Liver (tissue), 9 donors: ENCODE data around the gene AHSG. TPM values are rescaled to one million over a fixed set of nuclear protein-coding genes. Genes with fewer than 3 reads are reported as not detected.

Experiments
- DNase-seq: peaks from one replicate; pipeline ENCODE4 v3.0.0-alpha.2; 2017; ENCODE audit warnings: low spot score
- H3K27ac ChIP-seq, 2 donors: one replicate each; pipeline ENCODE4 v1.7.0; 2013; ENCODE audit warnings: inconsistent platforms in 2 of 2, low read length in 2 of 2, control low read depth in 1 of 2, low read depth in 1 of 2, mild to moderate bottlenecking in 1 of 2
- H3K27me3 ChIP-seq, 4 donors: one replicate each; pipeline versions ENCODE4 v1.6.1 to v1.7.0; 2013; ENCODE audit warnings: low read length in 3 of 4, inconsistent platforms in 1 of 4, mild to moderate bottlenecking in 1 of 4, moderate library complexity in 1 of 4; ENCODE audit not compliant: control insufficient read depth in 4 of 4, insufficient read depth in 4 of 4
- H3K36me3 ChIP-seq, 4 donors: one replicate each; pipeline versions ENCODE4 v1.6.1 to v1.7.0; 2013; ENCODE audit warnings: low read length in 3 of 4, mild to moderate bottlenecking in 3 of 4, low read depth in 1 of 4, moderate library complexity in 1 of 4; ENCODE audit not compliant: control insufficient read depth in 4 of 4, insufficient read depth in 3 of 4
- H3K4me1 ChIP-seq, 4 donors: one replicate each; pipeline versions ENCODE4 v1.6.1 to v1.7.0; 2013; ENCODE audit warnings: low read length in 3 of 4, mild to moderate bottlenecking in 3 of 4, moderate library complexity in 1 of 4; ENCODE audit not compliant: control insufficient read depth in 4 of 4, insufficient read depth in 4 of 4
- H3K4me3 ChIP-seq, 3 donors: one replicate each; pipeline versions ENCODE4 v1.6.1 to v1.7.0; 2013; ENCODE audit warnings: low read length in 3 of 3, control low read depth in 1 of 3, low read depth in 1 of 3, mild to moderate bottlenecking in 1 of 3
- H3K9ac ChIP-seq, 2 donors: one replicate each; pipeline ENCODE4 v1.7.0; 2013; ENCODE audit warnings: low read length in 2 of 2, mild to moderate bottlenecking in 2 of 2, moderate library complexity in 2 of 2, control low read depth in 1 of 2, low read depth in 1 of 2
- H3K9me3 ChIP-seq, 4 donors: one replicate each; pipeline versions ENCODE4 v1.6.1 to v1.7.0; 2013; ENCODE audit warnings: low read length in 3 of 4; ENCODE audit not compliant: control insufficient read depth in 4 of 4
- FOXA1 ChIP-seq: IDR thresholded peaks from 2 replicates; pipeline ENCODE4 v1.6.1; 2016; ENCODE audit warnings: antibody characterized with exemption
- FOXA2 ChIP-seq: IDR thresholded peaks from 2 replicates; pipeline ENCODE4 v1.6.1; 2016; ENCODE audit warnings: antibody characterized with exemption
- GABPA ChIP-seq, 2 donors: IDR thresholded peaks in 1 of 2; conservative IDR thresholded peaks in 1 of 2; 2 replicates each; pipeline ENCODE4 v1.6.1; 2016; ENCODE audit warnings: antibody characterized with exemption in 2 of 2, mild to moderate bottlenecking in 1 of 2, moderate library complexity in 1 of 2
- HNF4A ChIP-seq, 2 donors: conservative IDR thresholded peaks; 2 replicates each; pipeline ENCODE4 v1.6.1; 2016; ENCODE audit warnings: antibody characterized with exemption in 2 of 2, mild to moderate bottlenecking in 2 of 2
- HNF4G ChIP-seq: IDR thresholded peaks from 2 replicates; pipeline ENCODE4 v1.6.1; 2016; ENCODE audit warnings: antibody characterized with exemption
- JUND ChIP-seq, 2 donors: IDR thresholded peaks; 2 replicates each; pipeline ENCODE4 v1.6.1; 2016; ENCODE audit warnings: antibody characterized with exemption in 2 of 2
- NR2F2 ChIP-seq: IDR thresholded peaks from 2 replicates; pipeline ENCODE4 v1.6.1; 2016; ENCODE audit warnings: antibody characterized with exemption
- RAD21 ChIP-seq, 2 donors: IDR thresholded peaks; 2 replicates each; pipeline ENCODE4 v1.6.1; 2016; ENCODE audit warnings: antibody characterized with exemption in 2 of 2, mild to moderate bottlenecking in 2 of 2
- SP1 ChIP-seq: IDR thresholded peaks from 2 replicates; pipeline ENCODE4 v1.6.1; 2018; ENCODE audit warnings: antibody characterized with exemption, mild to moderate bottlenecking
- TAF1 ChIP-seq: conservative IDR thresholded peaks from 2 replicates; pipeline ENCODE4 v1.6.1; 2016; ENCODE audit warnings: antibody characterized with exemption, mild to moderate bottlenecking
- YY1 ChIP-seq: IDR thresholded peaks from 2 replicates; pipeline ENCODE4 v1.6.1; 2016; ENCODE audit warnings: antibody characterized with exemption, mild to moderate bottlenecking
- WGBS: extraction: QIAGEN DNeasy Blood & Tissue Kit; methylation state at CpG from one replicate; pipeline ENCODE4 v1.1.7; 2013; 5-methylcytosine and 5-hydroxymethylcytosine counted together
- polyA plus RNA-seq, 2 donors: library from polyadenylated mRNA; stranded (reverse) in 1 of 2; unstranded in 1 of 2; fragments of 200-250 nt in 1 of 2; fragments of >200 nt in 1 of 2; fragmentation: Nextera tagmentation in 1 of 2; extraction: Ambion mirVana in 1 of 2; gene quantifications; one replicate each; pipeline versions ENCODE4 v1.2.1 to v1.2.3, GENCODE V29; 2013 to 2015
- total RNA-seq, 2 donors: library from RNA; depleted of rRNA; stranded (reverse); fragments of >200 nt; gene quantifications; one replicate each; pipeline ENCODE4 v1.2.3, GENCODE V29; 2014
- TF ChIP-seq, protein P1 (sequence below): IDR thresholded peaks from 2 replicates; pipeline ENCODE4 v1.6.1; 2016; ENCODE audit warnings: antibody characterized with exemption
- TF ChIP-seq, protein P2 (sequence below): fragments of 150-350 bp; IDR thresholded peaks from 2 replicates; pipeline ENCODE4 v1.5.1; 2017; ENCODE audit warnings: improper control_type of control experiment, low read depth, low read length; ENCODE audit not compliant: missing input control
- TF ChIP-seq, protein P3 (sequence below): IDR thresholded peaks from 2 replicates; pipeline ENCODE4 v1.6.1; 2016; ENCODE audit warnings: antibody characterized with exemption, mild to moderate bottlenecking
- TF ChIP-seq, protein P4 (sequence below): IDR thresholded peaks from 2 replicates; pipeline ENCODE4 v1.6.1; 2016; ENCODE audit warnings: antibody characterized with exemption
- donor health status: healthy.
- donor health status: healthy.
- donor health status: healthy.
- donor health status: healthy.
- donor health status: healthy.

The AHSG gene
- total and polyA plus RNA-seq, 4 donors: 965 to 4,470 (median 2,050) TPM

DNA sequence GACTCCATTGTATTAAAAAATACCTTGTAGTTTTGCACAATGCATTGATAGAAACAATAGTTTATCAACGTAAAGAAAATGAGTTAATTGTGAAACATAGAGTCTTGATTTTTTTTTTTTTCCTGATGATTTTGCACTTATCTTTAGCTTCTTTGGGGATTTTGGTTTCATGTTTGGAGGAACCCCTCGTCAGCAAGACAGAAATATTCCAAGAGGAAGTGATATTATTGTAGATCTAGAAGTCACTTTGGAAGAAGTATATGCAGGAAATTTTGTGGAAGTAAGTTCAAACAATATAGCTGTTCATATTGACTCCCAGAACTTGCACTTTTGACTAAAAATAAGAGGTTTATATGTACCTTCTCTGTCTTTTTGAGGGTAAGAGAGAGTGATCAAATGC, 35.3 kb upstream of the AHSG start:
- peaks cover 12 to 64% (median 59%) of the 10 kb centered on the region in 4 donors for H3K36me3 ChIP-seq
- no peak for TF ChIP-seq HNF4A (conservative IDR thresholded peaks at IDR 0.05)
- no peak for TF ChIP-seq NR2F2
- no peak for TF ChIP-seq SP1
- no peak for TF ChIP-seq FOXA1
- no peak for TF ChIP-seq JUND (IDR thresholded peaks at IDR 0.05)
- TF ChIP-seq, protein P1, sequence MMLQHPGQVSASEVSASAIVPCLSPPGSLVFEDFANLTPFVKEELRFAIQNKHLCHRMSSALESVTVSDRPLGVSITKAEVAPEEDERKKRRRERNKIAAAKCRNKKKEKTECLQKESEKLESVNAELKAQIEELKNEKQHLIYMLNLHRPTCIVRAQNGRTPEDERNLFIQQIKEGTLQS: no peak
- no peak for TF ChIP-seq YY1
- TF ChIP-seq, protein P2, sequence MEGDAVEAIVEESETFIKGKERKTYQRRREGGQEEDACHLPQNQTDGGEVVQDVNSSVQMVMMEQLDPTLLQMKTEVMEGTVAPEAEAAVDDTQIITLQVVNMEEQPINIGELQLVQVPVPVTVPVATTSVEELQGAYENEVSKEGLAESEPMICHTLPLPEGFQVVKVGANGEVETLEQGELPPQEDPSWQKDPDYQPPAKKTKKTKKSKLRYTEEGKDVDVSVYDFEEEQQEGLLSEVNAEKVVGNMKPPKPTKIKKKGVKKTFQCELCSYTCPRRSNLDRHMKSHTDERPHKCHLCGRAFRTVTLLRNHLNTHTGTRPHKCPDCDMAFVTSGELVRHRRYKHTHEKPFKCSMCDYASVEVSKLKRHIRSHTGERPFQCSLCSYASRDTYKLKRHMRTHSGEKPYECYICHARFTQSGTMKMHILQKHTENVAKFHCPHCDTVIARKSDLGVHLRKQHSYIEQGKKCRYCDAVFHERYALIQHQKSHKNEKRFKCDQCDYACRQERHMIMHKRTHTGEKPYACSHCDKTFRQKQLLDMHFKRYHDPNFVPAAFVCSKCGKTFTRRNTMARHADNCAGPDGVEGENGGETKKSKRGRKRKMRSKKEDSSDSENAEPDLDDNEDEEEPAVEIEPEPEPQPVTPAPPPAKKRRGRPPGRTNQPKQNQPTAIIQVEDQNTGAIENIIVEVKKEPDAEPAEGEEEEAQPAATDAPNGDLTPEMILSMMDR: no peak

DNA sequence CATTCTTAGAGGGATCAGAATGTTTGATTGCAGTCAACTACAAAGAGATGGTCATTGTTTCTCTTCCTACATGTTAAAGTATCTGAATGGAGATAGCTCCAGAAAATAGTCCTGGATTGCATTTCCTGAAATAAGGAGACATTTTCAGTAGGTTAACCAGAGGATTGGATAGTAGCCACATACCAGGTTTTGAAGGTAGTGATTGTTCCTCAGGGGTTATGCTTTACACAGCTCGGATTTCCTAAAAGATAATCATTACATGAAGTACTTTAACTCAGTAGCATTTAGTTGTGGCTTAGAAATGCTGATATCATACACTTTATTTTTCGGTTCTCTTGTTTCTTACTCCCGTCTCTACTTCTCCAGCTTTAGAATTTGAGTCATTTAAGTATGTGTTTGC, 32.1 kb upstream of the AHSG start:
- WGBS: 89% methylated on average over 3 of the region's 3 CpGs
- DNase-seq: no peak
- Histone ChIP-seq H3K9ac (no peak overlapping the region), H3K4me1 (no peaks in the 10 kb centered on the region), H3K36me3 (peaks cover 14 to 83% (median 70%) of the 10 kb centered on the region in 4 donors), H3K27me3 (no peaks in the 10 kb centered on the region), H3K9me3 (no peaks in the 10 kb centered on the region), H3K4me3 (no peak overlapping the region), H3K27ac (no peak overlapping the region)
- TF ChIP-seq GABPA (IDR thresholded peaks at IDR 0.05 in 1 of 2, conservative IDR thresholded peaks at IDR 0.05 in 1 of 2): no peak
- TF ChIP-seq FOXA1: no peak
- TF ChIP-seq JUND (IDR thresholded peaks at IDR 0.05): no peak
- TF ChIP-seq SP1: no peak
- TF ChIP-seq FOXA2: no peak
- no peak for TF ChIP-seq YY1
- TF ChIP-seq, protein P3, sequence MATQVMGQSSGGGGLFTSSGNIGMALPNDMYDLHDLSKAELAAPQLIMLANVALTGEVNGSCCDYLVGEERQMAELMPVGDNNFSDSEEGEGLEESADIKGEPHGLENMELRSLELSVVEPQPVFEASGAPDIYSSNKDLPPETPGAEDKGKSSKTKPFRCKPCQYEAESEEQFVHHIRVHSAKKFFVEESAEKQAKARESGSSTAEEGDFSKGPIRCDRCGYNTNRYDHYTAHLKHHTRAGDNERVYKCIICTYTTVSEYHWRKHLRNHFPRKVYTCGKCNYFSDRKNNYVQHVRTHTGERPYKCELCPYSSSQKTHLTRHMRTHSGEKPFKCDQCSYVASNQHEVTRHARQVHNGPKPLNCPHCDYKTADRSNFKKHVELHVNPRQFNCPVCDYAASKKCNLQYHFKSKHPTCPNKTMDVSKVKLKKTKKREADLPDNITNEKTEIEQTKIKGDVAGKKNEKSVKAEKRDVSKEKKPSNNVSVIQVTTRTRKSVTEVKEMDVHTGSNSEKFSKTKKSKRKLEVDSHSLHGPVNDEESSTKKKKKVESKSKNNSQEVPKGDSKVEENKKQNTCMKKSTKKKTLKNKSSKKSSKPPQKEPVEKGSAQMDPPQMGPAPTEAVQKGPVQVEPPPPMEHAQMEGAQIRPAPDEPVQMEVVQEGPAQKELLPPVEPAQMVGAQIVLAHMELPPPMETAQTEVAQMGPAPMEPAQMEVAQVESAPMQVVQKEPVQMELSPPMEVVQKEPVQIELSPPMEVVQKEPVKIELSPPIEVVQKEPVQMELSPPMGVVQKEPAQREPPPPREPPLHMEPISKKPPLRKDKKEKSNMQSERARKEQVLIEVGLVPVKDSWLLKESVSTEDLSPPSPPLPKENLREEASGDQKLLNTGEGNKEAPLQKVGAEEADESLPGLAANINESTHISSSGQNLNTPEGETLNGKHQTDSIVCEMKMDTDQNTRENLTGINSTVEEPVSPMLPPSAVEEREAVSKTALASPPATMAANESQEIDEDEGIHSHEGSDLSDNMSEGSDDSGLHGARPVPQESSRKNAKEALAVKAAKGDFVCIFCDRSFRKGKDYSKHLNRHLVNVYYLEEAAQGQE: no peak
- no peak for TF ChIP-seq TAF1
- no peak for TF ChIP-seq RAD21 (IDR thresholded peaks at IDR 0.05)
- TF ChIP-seq, protein P4, sequence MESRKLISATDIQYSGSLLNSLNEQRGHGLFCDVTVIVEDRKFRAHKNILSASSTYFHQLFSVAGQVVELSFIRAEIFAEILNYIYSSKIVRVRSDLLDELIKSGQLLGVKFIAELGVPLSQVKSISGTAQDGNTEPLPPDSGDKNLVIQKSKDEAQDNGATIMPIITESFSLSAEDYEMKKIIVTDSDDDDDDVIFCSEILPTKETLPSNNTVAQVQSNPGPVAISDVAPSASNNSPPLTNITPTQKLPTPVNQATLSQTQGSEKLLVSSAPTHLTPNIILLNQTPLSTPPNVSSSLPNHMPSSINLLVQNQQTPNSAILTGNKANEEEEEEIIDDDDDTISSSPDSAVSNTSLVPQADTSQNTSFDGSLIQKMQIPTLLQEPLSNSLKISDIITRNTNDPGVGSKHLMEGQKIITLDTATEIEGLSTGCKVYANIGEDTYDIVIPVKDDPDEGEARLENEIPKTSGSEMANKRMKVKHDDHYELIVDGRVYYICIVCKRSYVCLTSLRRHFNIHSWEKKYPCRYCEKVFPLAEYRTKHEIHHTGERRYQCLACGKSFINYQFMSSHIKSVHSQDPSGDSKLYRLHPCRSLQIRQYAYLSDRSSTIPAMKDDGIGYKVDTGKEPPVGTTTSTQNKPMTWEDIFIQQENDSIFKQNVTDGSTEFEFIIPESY: no peak
- no peak for TF ChIP-seq HNF4G

More for the DNA sequence above, 35.3 kb upstream of the AHSG start:
- no peak overlapping the region for H3K4me3 ChIP-seq
- DNase-seq: no peak
- 78% methylated on average over 2 of the region's 2 CpGs for WGBS
- H3K27me3 ChIP-seq: no peaks in the 10 kb centered on the region
- no peak overlapping the region for H3K9ac ChIP-seq
- no peaks in the 10 kb centered on the region for H3K9me3 ChIP-seq
- H3K4me1 ChIP-seq: peaks cover 0 to 3% (median 0%) of the 10 kb centered on the region in 4 donors
- H3K27ac ChIP-seq: no peak overlapping the region
